Neutrophil (primary cell): ENCODE measurements around the gene SLC16A3.
A peak's percentile ranks its signal among the peaks of the same experiment; 100 is the strongest.

Source experiments
- H3K27ac ChIP-seq: fragments of 200-600 bp; sonication (generic); 2 replicates; pipeline ENCODE4 v1.5.1; 2016; ENCODE audit warnings: mild to moderate bottlenecking, moderate library complexity
- H3K27me3 ChIP-seq: fragments of 200-600 bp; sonication (generic); 2 replicates; pipeline ENCODE4 v1.6.0; 2016; ENCODE audit warnings: mild to moderate bottlenecking
- H3K36me3 ChIP-seq: fragments of 200-600 bp; sonication (generic); 2 replicates; pipeline ENCODE4 v1.5.1; 2017
- H3K4me1 ChIP-seq, 2 experiments: fragments of 200-600 bp in 1 of 2; sonication (generic) in 1 of 2; 1 replicate in 1 of 2; 2 replicates in 1 of 2; pipeline versions ENCODE4 v1.5.1 to v1.6.1; 2013 to 2016; ENCODE audit warnings: low read depth in 1 of 2, low read length in 1 of 2, mild to moderate bottlenecking in 1 of 2, moderate library complexity in 1 of 2; ENCODE audit not compliant: control insufficient read depth in 1 of 2, insufficient read depth in 1 of 2
- H3K4me3 ChIP-seq, 2 experiments: fragments of 200-600 bp in 1 of 2; sonication (generic) in 1 of 2; 1 replicate in 1 of 2; 2 replicates in 1 of 2; pipeline ENCODE4 v1.5.1; 2013 to 2016; ENCODE audit warnings: low read depth in 1 of 2, low read length in 1 of 2, mild to moderate bottlenecking in 1 of 2, moderate library complexity in 1 of 2
- H3K9me3 ChIP-seq: fragments of 200-600 bp; sonication (generic); 2 replicates; pipeline ENCODE4 v1.5.1; 2016
- TF ChIP-seq, protein P1 (sequence below): fragments of 200-600 bp; sonication (generic); IDR thresholded peaks from 2 replicates; pipeline ENCODE4 v1.5.1; 2016; ENCODE audit warnings: antibody characterized with exemption

Gene SLC16A3

DNA sequence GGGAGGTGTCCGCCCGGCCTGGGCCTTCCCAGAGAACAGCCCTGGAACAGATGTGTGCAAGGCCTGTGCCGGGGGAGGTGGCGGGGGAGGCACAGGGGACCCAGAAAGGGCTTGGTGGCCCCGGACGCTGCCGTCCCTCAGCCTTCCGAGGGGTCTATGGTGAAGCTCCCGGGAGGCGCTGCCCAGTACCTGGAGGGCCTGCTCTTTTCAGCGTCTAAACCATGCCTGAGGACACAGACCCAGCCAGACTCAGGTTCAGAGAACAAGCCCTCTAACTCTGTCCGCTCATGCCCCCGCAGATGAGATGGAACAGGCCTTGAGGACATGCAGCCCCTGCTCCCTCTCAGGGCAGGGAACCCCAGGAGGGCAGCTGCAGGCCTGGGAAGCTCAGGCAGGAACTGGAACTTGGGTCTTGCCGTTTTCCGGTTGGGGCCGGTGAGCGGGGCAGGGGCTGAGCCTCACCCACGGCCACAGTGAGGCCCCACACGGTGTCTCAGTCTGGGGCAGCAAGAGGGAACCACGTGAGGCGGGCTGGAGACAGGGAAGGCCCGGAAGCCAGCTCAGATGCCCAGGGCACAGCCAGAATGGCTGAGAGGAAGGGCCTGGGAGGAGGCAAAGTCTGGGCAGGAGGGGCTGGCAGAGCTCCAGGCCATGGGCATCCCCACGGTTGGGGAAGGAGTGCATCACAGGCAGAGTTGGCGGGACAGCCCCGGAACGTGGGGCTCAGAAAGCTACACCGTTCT lies 12.5 kb downstream of the SLC16A3 start:
- no peaks in the 10 kb centered on the region for H3K9me3 ChIP-seq
- H3K27me3 ChIP-seq: no peaks in the 10 kb centered on the region
- peak overlapping the region in 1 of 2 experiments; percentile 15 for H3K4me3 ChIP-seq
- peaks cover 72 to 75% of the 10 kb centered on the region in 2 experiments for H3K4me1 ChIP-seq
- H3K27ac ChIP-seq: peak overlapping the region; percentile 82
- TF ChIP-seq, protein P1, sequence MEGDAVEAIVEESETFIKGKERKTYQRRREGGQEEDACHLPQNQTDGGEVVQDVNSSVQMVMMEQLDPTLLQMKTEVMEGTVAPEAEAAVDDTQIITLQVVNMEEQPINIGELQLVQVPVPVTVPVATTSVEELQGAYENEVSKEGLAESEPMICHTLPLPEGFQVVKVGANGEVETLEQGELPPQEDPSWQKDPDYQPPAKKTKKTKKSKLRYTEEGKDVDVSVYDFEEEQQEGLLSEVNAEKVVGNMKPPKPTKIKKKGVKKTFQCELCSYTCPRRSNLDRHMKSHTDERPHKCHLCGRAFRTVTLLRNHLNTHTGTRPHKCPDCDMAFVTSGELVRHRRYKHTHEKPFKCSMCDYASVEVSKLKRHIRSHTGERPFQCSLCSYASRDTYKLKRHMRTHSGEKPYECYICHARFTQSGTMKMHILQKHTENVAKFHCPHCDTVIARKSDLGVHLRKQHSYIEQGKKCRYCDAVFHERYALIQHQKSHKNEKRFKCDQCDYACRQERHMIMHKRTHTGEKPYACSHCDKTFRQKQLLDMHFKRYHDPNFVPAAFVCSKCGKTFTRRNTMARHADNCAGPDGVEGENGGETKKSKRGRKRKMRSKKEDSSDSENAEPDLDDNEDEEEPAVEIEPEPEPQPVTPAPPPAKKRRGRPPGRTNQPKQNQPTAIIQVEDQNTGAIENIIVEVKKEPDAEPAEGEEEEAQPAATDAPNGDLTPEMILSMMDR: no peak
- peaks cover 100% of the 10 kb centered on the region for H3K36me3 ChIP-seq

DNA sequence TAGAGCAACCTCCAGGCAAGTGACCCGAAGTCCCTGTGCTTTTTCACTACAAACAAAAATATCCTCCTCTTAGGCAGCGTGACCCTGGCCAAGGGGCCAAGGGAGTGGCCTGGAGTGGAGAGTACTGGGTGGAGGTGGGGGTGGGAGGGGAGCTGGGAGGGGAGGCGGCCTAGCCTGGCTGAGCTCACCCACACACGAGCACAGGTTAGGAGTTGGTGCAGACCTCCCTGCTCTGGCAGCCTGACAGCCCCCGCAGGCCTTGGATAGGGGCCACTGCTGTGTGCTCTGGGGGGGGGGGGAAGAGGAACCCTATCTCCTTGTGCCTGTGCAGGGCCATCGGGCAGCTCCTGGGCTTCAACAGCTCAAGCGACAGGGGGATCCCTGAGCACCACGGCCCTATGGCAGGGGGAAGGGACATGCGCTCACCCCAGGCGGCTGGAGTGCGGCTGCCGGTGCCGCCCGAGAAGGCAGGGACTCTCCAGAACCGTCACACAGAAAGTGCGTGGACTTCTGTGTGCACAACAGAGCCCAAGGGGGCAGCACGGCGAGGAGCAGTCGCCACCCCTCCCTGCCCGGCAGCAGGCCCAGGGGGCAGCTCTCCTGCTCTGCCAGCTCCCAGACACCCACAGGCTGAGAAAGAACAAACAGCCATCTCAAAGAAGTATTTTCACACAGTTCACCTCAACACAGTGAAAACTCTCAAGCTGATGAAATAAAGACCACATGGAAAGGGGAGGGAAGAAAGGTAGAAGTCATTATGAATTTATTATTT lies 13.3 kb downstream of the SLC16A3 start:
- H3K27ac ChIP-seq: peak overlapping the region; percentile 82
- no peaks in the 10 kb centered on the region for H3K27me3 ChIP-seq
- no peaks in the 10 kb centered on the region for H3K9me3 ChIP-seq
- peaks cover 100% of the 10 kb centered on the region for H3K36me3 ChIP-seq
- TF ChIP-seq, protein P1: no peak
- peaks cover 64 to 72% of the 10 kb centered on the region in 2 experiments for H3K4me1 ChIP-seq
- peak overlapping the region in 1 of 2 experiments; percentile 6 for H3K4me3 ChIP-seq

DNA sequence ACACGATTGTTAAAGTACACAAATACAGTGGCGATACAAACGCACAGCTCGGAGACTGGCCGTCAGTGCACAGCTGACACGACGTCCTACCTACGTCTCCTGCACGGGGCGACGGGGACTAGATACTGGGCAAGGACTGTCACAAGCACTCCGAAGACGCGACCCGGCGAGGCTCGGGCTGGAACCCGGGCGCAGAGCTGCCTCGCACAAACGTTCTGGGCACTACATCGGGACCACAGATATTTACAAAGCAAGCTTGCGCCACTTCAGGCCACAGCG lies 13.8 kb downstream of the SLC16A3 start:
- no peaks in the 10 kb centered on the region for H3K27me3 ChIP-seq
- peaks cover 100% of the 10 kb centered on the region for H3K36me3 ChIP-seq
- no peaks in the 10 kb centered on the region for H3K9me3 ChIP-seq
- peaks cover 59 to 70% of the 10 kb centered on the region in 2 experiments for H3K4me1 ChIP-seq
- TF ChIP-seq, protein P1: no peak
- H3K27ac ChIP-seq: peak overlapping the region; percentile 82
- no peak overlapping the region for H3K4me3 ChIP-seq

DNA sequence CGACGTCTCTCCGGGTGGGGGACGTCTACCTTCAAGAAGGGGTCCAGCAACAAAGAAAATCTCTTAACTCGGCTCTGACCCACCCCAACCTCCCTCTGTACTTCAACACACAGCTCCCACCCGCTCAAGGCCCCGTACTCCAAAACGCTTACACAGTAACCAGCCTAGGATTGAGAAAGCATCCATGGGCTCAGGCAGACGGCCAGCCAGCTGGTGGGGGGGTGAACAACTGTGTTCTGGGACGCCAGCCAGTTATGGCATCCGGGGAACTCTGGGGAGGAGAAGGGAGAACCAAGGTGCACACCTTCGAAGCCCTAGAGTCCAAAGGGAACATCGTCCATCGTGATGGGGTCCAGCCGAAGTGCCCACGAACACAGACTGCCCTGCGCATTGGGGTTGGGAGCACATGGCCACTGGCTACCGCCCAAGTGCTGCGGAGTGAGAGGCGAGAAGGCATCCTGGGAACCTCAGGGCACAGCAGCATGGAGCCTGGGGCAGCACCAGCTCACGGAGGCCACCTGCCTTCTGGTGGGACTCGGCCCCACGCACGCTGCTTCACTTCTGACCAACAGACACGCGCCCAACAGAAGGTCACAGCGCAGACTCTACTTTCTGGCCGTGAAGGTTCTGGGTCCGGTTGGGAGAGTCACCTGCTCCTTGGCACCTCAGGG lies 14.3 kb downstream of the SLC16A3 start:
- Histone ChIP-seq H3K4me1 (peaks cover 54 to 65% of the 10 kb centered on the region in 2 experiments), H3K27me3 (no peaks in the 10 kb centered on the region), H3K4me3 (no peak overlapping the region), H3K27ac (peak overlapping the region; percentile 82), H3K36me3 (peaks cover 100% of the 10 kb centered on the region), H3K9me3 (no peaks in the 10 kb centered on the region)
- TF ChIP-seq, protein P1: no peak

DNA sequence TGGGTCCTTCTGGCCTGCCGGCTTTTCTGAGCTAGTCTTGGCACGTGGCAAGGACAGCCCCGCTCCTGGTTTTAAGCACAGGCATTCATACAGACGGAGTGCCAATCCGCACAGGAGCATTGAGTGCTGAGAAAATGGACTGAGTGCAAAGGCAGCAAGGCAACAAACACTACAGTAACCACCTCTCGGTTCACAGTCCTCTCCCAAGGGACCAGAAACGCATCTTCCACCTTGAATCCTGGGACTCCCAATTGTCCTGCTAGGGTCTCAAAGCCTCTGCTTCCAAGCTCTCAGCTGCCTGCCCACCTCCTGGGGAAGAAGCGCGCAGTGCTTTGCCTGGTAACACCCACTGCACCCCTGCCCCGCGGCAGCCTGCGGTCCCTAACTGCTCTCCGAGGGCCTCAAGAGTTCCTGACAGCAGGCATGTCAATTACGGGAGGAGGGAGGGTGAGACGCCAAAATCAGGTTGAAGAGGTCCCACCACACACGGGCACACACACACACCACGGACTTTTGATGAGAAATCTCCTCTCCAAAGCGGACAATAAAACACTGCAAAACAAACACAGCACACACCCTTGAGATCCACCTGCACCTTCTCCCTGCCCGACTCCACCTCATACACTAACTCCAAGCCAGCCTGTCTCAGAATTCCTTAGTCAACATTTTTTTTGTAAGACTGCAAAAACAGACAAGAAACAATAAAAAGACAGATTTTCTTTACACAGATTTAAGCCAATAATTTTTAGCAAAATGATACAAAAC lies 15.0 kb downstream of the SLC16A3 start:
- peak overlapping the region; percentile 82 for H3K27ac ChIP-seq
- H3K27me3 ChIP-seq: no peaks in the 10 kb centered on the region
- H3K36me3 ChIP-seq: peaks cover 100% of the 10 kb centered on the region
- TF ChIP-seq, protein P1: no peak
- no peaks in the 10 kb centered on the region for H3K9me3 ChIP-seq
- peaks cover 47 to 58% of the 10 kb centered on the region in 2 experiments for H3K4me1 ChIP-seq
- no peak overlapping the region for H3K4me3 ChIP-seq
